ENCODE results near the gene LGALS3. TPM values are rescaled to one million over a fixed set of nuclear protein-coding genes. Genes with fewer than 3 reads are reported as not detected.

Gene LGALS3
- polyA plus RNA-seq, 3 donors = 53.5 to 565 (median 547) TPM

GRCh38 chr14:55126034-55126433 lies 3.0 kb upstream of the LGALS3 start:
- 58 to 81% (median 68%) methylated on average over 3 of the region's 3 CpGs for WGBS, 3 donors
- H3K27ac ChIP-seq (ENCODE audit: low read depth, low read length) = no peak overlapping the region

GRCh38 chr14:55126932-55127459 lies 2.1 kb upstream of the LGALS3 start:
- H3K27ac ChIP-seq (ENCODE audit: low read depth, low read length) = no peak overlapping the region
- 64 to 74% (median 69%) methylated on average over 5 of the region's 5 CpGs for WGBS, 3 donors

- H3K27ac ChIP-seq (ENCODE audit: low read depth, low read length) = no peak overlapping the region
- WGBS, 3 donors = 56 to 74% (median 74%) methylated on average over 2 of the region's 2 CpGs
Measured at GRCh38 chr14:55127460-55127951, 1.5 kb upstream of the LGALS3 start.

GRCh38 chr14:55128386-55129085 lies 516 bp upstream of the LGALS3 start:
- no peak overlapping the region for H3K27ac ChIP-seq (ENCODE audit: low read depth, low read length)
- 13 to 27% (median 14%) methylated on average over 13 to 20 of the region's 20 CpGs for WGBS, 3 donors

- peak overlapping the region; percentile 83 for H3K27ac ChIP-seq (ENCODE audit: low read depth, low read length)
- 0 to 1% (median 1%) methylated on average over 52 to 53 of the region's 53 CpGs for WGBS, 3 donors
Measured at GRCh38 chr14:55129428-55130195, 560 bp downstream of the LGALS3 start.

GRCh38 chr14:55130196-55130550 lies 1.1 kb downstream of the LGALS3 start:
- WGBS, 3 donors = 26 to 43% (median 41%) methylated on average over 10 of the region's 10 CpGs
- H3K27ac ChIP-seq (ENCODE audit: low read depth, low read length) = no peak overlapping the region

- WGBS, 3 donors = 51 to 81% (median 60%) methylated on average over 7 of the region's 7 CpGs
- H3K27ac ChIP-seq (ENCODE audit: low read depth, low read length) = peak overlapping the region; percentile 21
Measured at GRCh38 chr14:55131370-55132137, 2.5 kb downstream of the LGALS3 start.

- WGBS, 3 donors = 21 to 73% (median 60%) methylated on average over 4 of the region's 4 CpGs
- H3K27ac ChIP-seq (ENCODE audit: low read depth, low read length) = no peak overlapping the region
Measured at GRCh38 chr14:55133416-55133815, 4.4 kb downstream of the LGALS3 start.

GRCh38 chr14:55136241-55136640 lies 7.2 kb downstream of the LGALS3 start:
- 78 to 88% (median 79%) methylated on average over 3 of the region's 3 CpGs for WGBS, 3 donors

GRCh38 chr14:55136885-55137786 lies 8.1 kb downstream of the LGALS3 start:
- peak overlapping the region; percentile 4 for H3K27ac ChIP-seq (ENCODE audit: low read depth, low read length)
- WGBS, 3 donors = 41 to 66% (median 51%) methylated on average over 12 of the region's 12 CpGs

More at GRCh38 chr14:55136241-55136640, 7.2 kb downstream of the LGALS3 start:
- H3K27ac ChIP-seq (ENCODE audit: low read depth, low read length) = no peak overlapping the region

- no peak overlapping the region for H3K27ac ChIP-seq (ENCODE audit: low read depth, low read length)
- 85 to 93% (median 87%) methylated on average over 7 of the region's 7 CpGs for WGBS, 3 donors
Measured at GRCh38 chr14:55138091-55138490, 9.0 kb downstream of the LGALS3 start.

- no peak overlapping the region for H3K27ac ChIP-seq (ENCODE audit: low read depth, low read length)
Measured at GRCh38 chr14:55139141-55139540, 10.1 kb downstream of the LGALS3 start.

GRCh38 chr14:55139696-55140509 lies 10.9 kb downstream of the LGALS3 start:
- whole genome bisulfite sequencing, 3 donors = 39 to 94% (median 85%) methylated on average over 4 of the region's 4 CpGs

GRCh38 chr14:55141825-55142224 lies 12.8 kb downstream of the LGALS3 start:
- WGBS, 3 donors = 95 to 97% (median 97%) methylated on average over 3 of the region's 3 CpGs
- H3K27ac ChIP-seq (ENCODE audit: low read depth, low read length) = no peak overlapping the region

More at GRCh38 chr14:55139696-55140509, 10.9 kb downstream of the LGALS3 start:
- H3K27ac ChIP-seq (ENCODE audit: low read depth, low read length) = no peak overlapping the region

- H3K27ac ChIP-seq (ENCODE audit: low read depth, low read length) = no peak overlapping the region
- 81 to 91% (median 91%) methylated on average over 2 of the region's 2 CpGs for WGBS, 3 donors
Measured at GRCh38 chr14:55142466-55142865, 13.4 kb downstream of the LGALS3 start.

- WGBS, 3 donors = 63 to 95% (median 79%) methylated on average over 2 of the region's 2 CpGs
- no peak overlapping the region for H3K27ac ChIP-seq (ENCODE audit: low read depth, low read length)
Measured at GRCh38 chr14:55146425-55146824, 17.4 kb downstream of the LGALS3 start.

GRCh38 chr14:55151601-55152000 lies 22.5 kb downstream of the LGALS3 start:
- no peak overlapping the region for H3K27ac ChIP-seq (ENCODE audit: low read depth, low read length)
- 89 to 91% (median 91%) methylated on average over 1 of the region's 1 CpG for WGBS, 3 donors

All from adipose tissue (tissue), 3 donors.